ENCODE data around the gene C12orf76. TPM values are rescaled to one million over a fixed set of nuclear protein-coding genes. Genes with fewer than 3 reads are reported as not detected.

The C12orf76 gene
- total and polyA plus RNA-seq, 9 of the 15 experiments (the other 6 are each of a cell fraction or from before 2014, with no cell fraction given) = 6.3 to 38.6 (median 12.3) TPM

GRCh38 chr12:110012659-110013058 lies 35.7 kb downstream of the C12orf76 start:
- no peaks in the 10 kb centered on the region for H3K9me1 ChIP-seq (ENCODE audit: control insufficient read depth, insufficient read depth, low read length)
- intact Hi-C loops (cut with micrococcal nuclease) = no loop called here
- ChIA-PET CTCF (ENCODE audit: low intra/inter-chr PET ratio) (no interaction called here), POLR2A (interaction anchor here (1.0 to 1.6 kb wide), 3 partner anchors 9 to 10 kb away, joined by 4 read pairs; no protein-coding TSS in a partner anchor)
- FAIRE-seq = no peak
- H4K20me1 ChIP-seq (replicated peaks; ENCODE audit: control insufficient read depth, insufficient read depth, low read length) = no peaks in the 10 kb centered on the region
- no peak for ATAC-seq
- no peak overlapping the region for H3K4me3 ChIP-seq
- H3K9me3 ChIP-seq (replicated peaks; ENCODE audit: control insufficient read depth, insufficient read depth, low read depth, low read length) = no peaks in the 10 kb centered on the region
- no peaks in the 10 kb centered on the region for H3K27me3 ChIP-seq (ENCODE audit: control insufficient read depth in 2 of 2, insufficient read depth in 2 of 2, low read length in 2 of 2)
- H3K36me3 ChIP-seq (ENCODE audit: control insufficient read depth, insufficient read depth, low read length) = peaks cover 34% of the 10 kb centered on the region; the same call in 2 of the 3 replicates
- DNase-seq (ENCODE audit: extremely low read depth in 1 of 4, low spot score in 3 of 4) = peak in 1 of 4 experiments; percentile 20
- 80% methylated on average over 4 of the region's 4 CpGs for WGBS (ENCODE audit: insufficient coverage, low coverage, missing lambda C conversion rate)
- H3K4me2 ChIP-seq (ENCODE audit: insufficient read depth, low read length) = no peak overlapping the region
- no peak overlapping the region for H3K27ac ChIP-seq (ENCODE audit: extremely low read depth, low read depth, low read length)
- H3K9ac ChIP-seq (ENCODE audit: insufficient read depth in 1 of 2, low read depth in 2 of 2, low read length in 2 of 2) = no peak overlapping the region
- no peaks in the 10 kb centered on the region for H3K4me1 ChIP-seq (replicated peaks in 1 of 2; ENCODE audit: control insufficient read depth in 2 of 2, insufficient read depth in 2 of 2, low read length in 2 of 2)
- no TSS peak for BruUV-seq (replicated peaks)
- peaks cover 11% of the 10 kb centered on the region for H3K79me2 ChIP-seq (ENCODE audit: control insufficient read depth, insufficient read depth, low read length)
- in situ Hi-C loops (cut with MboI) = no loop called here
- H2AFZ ChIP-seq (ENCODE audit: low read depth, low read length) = no peak overlapping the region
- TF ChIP-seq EP300 (IDR thresholded peaks at IDR 0.05; ENCODE audit: low read length) (no peak), WHSC1 (IDR thresholded peaks at IDR 0.05; ENCODE audit: low read length) (no peak), RAD21 (CRISPR knock-in tag; conservative IDR thresholded peaks at IDR 0.05 in 1 of 2, IDR thresholded peaks at IDR 0.05 in 1 of 2) (no peak), NFXL1 (CRISPR knock-in tag; IDR thresholded peaks at IDR 0.05) (no peak), AFF1 (IDR thresholded peaks at IDR 0.05; ENCODE audit: low read depth in 1 of 2, partially characterized antibody in 2 of 2) (no peak), FIP1L1 (IDR thresholded peaks at IDR 0.05; ENCODE audit: low read depth, low read length, poor library complexity, severe bottlenecking) (no peak), ZNF311 (CRISPR knock-in tag; IDR thresholded peaks at IDR 0.05) (no peak)
- TF ChIP-seq, protein P1, sequence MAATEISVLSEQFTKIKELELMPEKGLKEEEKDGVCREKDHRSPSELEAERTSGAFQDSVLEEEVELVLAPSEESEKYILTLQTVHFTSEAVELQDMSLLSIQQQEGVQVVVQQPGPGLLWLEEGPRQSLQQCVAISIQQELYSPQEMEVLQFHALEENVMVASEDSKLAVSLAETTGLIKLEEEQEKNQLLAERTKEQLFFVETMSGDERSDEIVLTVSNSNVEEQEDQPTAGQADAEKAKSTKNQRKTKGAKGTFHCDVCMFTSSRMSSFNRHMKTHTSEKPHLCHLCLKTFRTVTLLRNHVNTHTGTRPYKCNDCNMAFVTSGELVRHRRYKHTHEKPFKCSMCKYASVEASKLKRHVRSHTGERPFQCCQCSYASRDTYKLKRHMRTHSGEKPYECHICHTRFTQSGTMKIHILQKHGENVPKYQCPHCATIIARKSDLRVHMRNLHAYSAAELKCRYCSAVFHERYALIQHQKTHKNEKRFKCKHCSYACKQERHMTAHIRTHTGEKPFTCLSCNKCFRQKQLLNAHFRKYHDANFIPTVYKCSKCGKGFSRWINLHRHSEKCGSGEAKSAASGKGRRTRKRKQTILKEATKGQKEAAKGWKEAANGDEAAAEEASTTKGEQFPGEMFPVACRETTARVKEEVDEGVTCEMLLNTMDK (IDR thresholded peaks at IDR 0.05; ENCODE audit: borderline replicate concordance, insufficient read depth, low read depth, low read length, poor library complexity, severe bottlenecking) = no peak

Data from K562 (cell line).